LNCaP clone FGC (cell line): ENCODE results near the gene DCHS2.

ENCODE experiments used
- DNase-seq: peaks from one replicate; pipeline ENCODE4 v3.0.0-alpha.2; 2011; ENCODE audit warnings: low read depth
- H3K4me3 ChIP-seq: 2 replicates; pipeline ENCODE4 v1.5.1; 2011; ENCODE audit warnings: mild to moderate bottlenecking, low read depth, low read length, control low read depth
- TF ChIP-seq, protein P1 (sequence below): IDR thresholded peaks from 2 replicates; pipeline ENCODE4 v1.5.1; 2012; ENCODE audit warnings: mild to moderate bottlenecking; ENCODE audit not compliant: control insufficient read depth, insufficient read depth; ENCODE audit errors: extremely low read depth

DCHS2 gene

DNA sequence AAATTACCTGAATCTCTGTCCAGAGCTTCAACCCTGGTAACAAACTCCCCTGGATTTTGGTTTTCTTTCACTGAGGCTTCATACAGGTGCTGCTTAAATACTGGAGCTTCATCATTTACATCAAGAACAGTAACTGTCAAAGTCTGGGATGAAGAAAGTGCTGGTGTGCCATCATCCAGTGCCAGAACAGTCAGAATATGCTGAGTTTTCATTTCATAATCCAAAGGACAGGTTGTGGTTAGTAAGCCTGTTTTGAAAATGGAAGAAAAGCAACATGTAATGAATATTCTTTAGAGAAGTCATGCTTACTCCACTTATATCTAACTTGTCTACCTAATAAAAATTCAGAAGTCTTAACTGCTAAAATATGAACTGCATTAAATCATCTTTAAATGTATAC, 175.9 kb downstream of the DCHS2 start:
- TF ChIP-seq, protein P1, sequence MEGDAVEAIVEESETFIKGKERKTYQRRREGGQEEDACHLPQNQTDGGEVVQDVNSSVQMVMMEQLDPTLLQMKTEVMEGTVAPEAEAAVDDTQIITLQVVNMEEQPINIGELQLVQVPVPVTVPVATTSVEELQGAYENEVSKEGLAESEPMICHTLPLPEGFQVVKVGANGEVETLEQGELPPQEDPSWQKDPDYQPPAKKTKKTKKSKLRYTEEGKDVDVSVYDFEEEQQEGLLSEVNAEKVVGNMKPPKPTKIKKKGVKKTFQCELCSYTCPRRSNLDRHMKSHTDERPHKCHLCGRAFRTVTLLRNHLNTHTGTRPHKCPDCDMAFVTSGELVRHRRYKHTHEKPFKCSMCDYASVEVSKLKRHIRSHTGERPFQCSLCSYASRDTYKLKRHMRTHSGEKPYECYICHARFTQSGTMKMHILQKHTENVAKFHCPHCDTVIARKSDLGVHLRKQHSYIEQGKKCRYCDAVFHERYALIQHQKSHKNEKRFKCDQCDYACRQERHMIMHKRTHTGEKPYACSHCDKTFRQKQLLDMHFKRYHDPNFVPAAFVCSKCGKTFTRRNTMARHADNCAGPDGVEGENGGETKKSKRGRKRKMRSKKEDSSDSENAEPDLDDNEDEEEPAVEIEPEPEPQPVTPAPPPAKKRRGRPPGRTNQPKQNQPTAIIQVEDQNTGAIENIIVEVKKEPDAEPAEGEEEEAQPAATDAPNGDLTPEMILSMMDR, result no peak
- no peak overlapping the region for H3K4me3 ChIP-seq
- no peak for DNase-seq

DNA sequence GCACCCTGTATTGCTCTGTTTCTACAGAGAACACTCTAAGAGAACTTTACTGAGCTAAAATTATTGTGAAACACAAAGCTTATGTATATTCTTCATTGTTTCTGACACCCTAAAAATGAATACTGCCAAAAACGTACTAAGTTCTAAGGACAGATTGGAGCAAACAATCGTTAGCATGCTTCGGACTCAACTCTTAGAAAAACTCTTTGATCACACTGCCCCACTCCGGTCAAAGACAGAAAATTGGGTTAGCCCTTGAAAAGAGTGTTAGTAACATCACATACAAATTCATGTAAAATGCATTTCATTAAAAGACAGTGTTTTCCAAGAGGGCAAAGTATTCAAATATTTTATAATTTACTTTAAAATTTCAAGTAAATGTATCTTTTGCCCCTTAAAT, 177.4 kb downstream of the DCHS2 start:
- TF ChIP-seq, protein P1, result peak; percentile 49
- no peak overlapping the region for H3K4me3 ChIP-seq
- DNase-seq, result no peak

DNA sequence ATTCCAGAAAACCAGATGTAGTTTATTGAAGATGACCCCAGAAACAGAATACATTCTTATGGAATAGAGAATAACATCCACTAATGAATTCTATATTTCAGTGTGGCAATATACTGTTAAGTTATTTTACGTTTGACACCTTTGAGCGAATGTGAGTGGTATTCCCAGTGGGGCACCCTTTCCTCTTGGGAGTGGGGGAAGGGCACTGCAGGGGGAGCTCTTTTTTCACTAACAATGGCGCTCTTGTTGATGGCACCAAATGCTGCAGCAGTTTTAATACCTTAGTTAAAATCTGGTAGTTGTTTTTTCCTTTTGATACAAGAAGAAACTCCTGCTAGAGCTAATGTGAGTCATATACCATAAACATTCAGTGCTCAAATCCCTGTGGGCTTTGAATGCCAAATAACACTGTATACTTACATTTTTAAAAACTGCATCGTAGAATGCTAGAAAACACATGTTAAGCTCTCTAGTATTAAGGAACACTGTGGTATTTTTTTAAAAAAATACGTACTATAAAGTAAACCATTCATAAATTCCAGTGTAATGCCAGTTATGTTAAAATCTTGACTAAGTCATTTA, 178.5 kb downstream of the DCHS2 start:
- no peak overlapping the region for H3K4me3 ChIP-seq
- DNase-seq, result no peak
- TF ChIP-seq, protein P1, result no peak

DNA sequence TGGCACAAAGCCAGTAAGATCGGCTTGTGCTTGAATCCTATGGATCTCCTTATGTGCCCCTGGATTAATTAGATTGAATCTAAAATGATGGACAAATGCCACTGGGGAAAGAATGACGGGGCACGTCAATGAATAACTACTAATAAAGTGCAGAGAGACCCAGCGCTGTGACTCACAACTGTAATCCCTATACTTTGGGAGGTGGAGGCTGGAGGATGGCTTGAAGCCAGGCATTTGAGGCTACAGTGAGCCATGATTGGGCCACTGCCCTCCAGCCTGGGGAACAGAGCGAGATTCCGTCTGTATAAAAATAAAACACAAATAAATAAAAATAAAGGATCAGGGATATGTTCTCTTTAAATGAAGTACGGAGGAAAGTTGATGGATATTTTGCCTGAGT, 179.4 kb downstream of the DCHS2 start:
- TF ChIP-seq, protein P1, result no peak
- no peak for DNase-seq
- no peak overlapping the region for H3K4me3 ChIP-seq

DNA sequence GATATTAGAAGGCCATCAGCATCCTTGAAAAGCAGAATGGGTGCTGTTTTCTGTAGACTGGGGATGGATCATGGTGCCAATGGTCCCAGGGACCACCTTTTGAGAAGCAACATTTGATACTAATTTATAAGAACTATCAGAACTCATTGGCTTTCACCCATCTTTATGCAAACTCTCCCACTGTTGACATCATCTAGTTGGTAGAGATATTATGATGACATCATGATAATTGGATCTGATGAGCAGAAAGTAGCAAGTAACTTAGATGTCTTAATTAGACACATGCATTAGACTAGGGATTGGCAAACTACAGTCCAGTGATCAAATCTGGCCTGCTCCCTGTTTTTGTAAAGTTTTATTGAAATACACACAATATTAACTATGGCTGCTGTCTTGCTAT, 181.0 kb downstream of the DCHS2 start:
- DNase-seq, result no peak
- TF ChIP-seq, protein P1, result no peak
- H3K4me3 ChIP-seq, result no peak overlapping the region

DNA sequence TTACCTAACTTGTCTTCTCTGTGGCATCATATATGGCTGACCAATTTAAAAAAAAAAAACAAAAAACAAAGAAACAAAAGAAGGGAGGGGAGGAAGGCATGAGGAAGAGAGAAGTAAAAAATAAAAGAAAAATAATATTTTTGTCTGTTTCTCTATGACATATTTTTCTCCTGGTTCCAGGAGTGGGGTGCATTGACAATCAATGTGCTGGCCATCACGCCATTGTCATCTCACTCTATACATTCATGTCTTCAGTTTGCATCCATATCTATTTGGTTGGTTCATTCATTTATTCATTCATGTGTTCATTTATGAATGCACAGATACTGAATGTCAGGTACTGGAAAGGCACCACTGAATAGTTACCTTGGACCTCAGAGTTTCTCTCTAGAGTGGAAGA, 183.4 kb downstream of the DCHS2 start:
- TF ChIP-seq, protein P1, result no peak
- H3K4me3 ChIP-seq, result no peak overlapping the region
- DNase-seq, result no peak

DNA sequence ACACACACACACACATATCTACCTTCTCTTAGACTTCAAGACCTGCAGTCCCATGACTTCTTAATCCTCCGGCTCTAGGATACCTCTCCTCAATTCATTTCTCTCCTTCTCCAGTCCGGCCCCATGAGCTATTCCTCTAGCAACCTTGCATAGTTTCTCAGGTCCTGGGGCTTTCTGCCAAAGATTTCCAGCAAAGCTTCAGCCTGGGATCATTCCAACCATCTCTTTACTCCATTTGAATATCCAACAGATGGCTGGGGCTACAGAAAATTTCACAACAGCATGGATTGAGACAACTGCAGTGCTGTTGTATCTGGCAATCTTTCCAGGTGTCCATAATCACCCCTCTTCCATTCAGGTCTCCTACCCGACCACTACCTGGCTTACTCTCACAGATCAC, 184.1 kb downstream of the DCHS2 start:
- TF ChIP-seq, protein P1, result no peak
- H3K4me3 ChIP-seq, result no peak overlapping the region
- no peak for DNase-seq
